Neuronal stem cell (in vitro differentiated cells): ENCODE data around the gene SP1.

Source experiments
- DNase-seq: peaks from one replicate; pipeline ENCODE4 v3.0.0-alpha.2; 2013; ENCODE audit warnings: low spot score
- H2AFZ ChIP-seq: one replicate; pipeline ENCODE4 v1.6.1; 2013; ENCODE audit warnings: mild to moderate bottlenecking, low read length, inconsistent platforms
- H2AK5ac ChIP-seq: 2 replicates; pipeline ENCODE4 v1.6.1; 2013; ENCODE audit warnings: low read depth, mild to moderate bottlenecking, inconsistent platforms, low read length, moderate library complexity, mixed read lengths
- H2BK120ac ChIP-seq: 2 replicates; pipeline ENCODE4 v1.6.1; 2013; ENCODE audit warnings: low read depth, mild to moderate bottlenecking, inconsistent platforms, low read length, moderate library complexity, mixed read lengths
- H2BK12ac ChIP-seq: one replicate; pipeline ENCODE4 v1.6.1; 2013; ENCODE audit warnings: low read length, inconsistent platforms
- H2BK15ac ChIP-seq: 2 replicates; pipeline ENCODE4 v1.6.1; 2013; ENCODE audit warnings: mild to moderate bottlenecking, low read length, inconsistent platforms, mixed read lengths
- H2BK5ac ChIP-seq: one replicate; pipeline ENCODE4 v1.6.1; 2013; ENCODE audit warnings: inconsistent platforms, mild to moderate bottlenecking, low read length, moderate library complexity
- H3K14ac ChIP-seq: one replicate; pipeline ENCODE4 v1.6.1; 2013; ENCODE audit warnings: low read length, inconsistent platforms
- H3K18ac ChIP-seq: 2 replicates; pipeline ENCODE4 v1.6.1; 2013; ENCODE audit warnings: low read length, inconsistent platforms
- H3K23ac ChIP-seq: 2 replicates; pipeline ENCODE4 v1.6.1; 2013; ENCODE audit warnings: low read depth, mild to moderate bottlenecking, mixed read lengths, low read length, inconsistent platforms; ENCODE audit not compliant: poor library complexity
- H3K27ac ChIP-seq: replicated peaks from 3 replicates; pipeline ENCODE4 v1.5.1; 2013; ENCODE audit warnings: low read length, inconsistent platforms
- H3K27me3 ChIP-seq, 3 experiments: 2 replicates each; pipeline ENCODE4 v1.6.1; 2013; ENCODE audit warnings: low read length in 3 of 3, mild to moderate bottlenecking in 2 of 3, inconsistent platforms in 1 of 3, low read depth in 1 of 3, mixed read lengths in 1 of 3, moderate library complexity in 1 of 3; ENCODE audit not compliant: control insufficient read depth in 3 of 3, insufficient read depth in 3 of 3
- H3K36me3 ChIP-seq, 2 donors: replicated peaks in 1 of 2; 2 replicates each; pipeline ENCODE4 v1.6.1; 2013; ENCODE audit warnings: low read length in 2 of 2; ENCODE audit not compliant: control insufficient read depth in 2 of 2, insufficient read depth in 2 of 2
- H3K4ac ChIP-seq: 2 replicates; pipeline ENCODE4 v1.6.1; 2013; ENCODE audit warnings: inconsistent platforms, mild to moderate bottlenecking, low read length, moderate library complexity
- H3K4me1 ChIP-seq, 2 donors: 1 replicate in 1 of 2; 2 replicates in 1 of 2; pipeline ENCODE4 v1.6.1; 2013; ENCODE audit warnings: low read length in 2 of 2, low read depth in 1 of 2; ENCODE audit not compliant: control insufficient read depth in 2 of 2, insufficient read depth in 1 of 2
- H3K4me2 ChIP-seq: one replicate; pipeline ENCODE4 v1.6.1; 2013; ENCODE audit warnings: mild to moderate bottlenecking, low read length, inconsistent platforms; ENCODE audit not compliant: insufficient read depth, poor library complexity, severe bottlenecking
- H3K4me3 ChIP-seq, 2 donors: 2 replicates each; pipeline ENCODE4 v1.5.1; 2013; ENCODE audit warnings: low read length in 2 of 2, mild to moderate bottlenecking in 2 of 2, inconsistent platforms in 1 of 2, moderate library complexity in 1 of 2
- H3K79me1 ChIP-seq: one replicate; pipeline ENCODE4 v1.6.1; 2013; ENCODE audit warnings: low read depth, mild to moderate bottlenecking, inconsistent platforms, low read length, moderate library complexity
- H3K9ac ChIP-seq: one replicate; pipeline ENCODE4 v1.6.1; 2013; ENCODE audit warnings: mild to moderate bottlenecking, low read depth, low read length, inconsistent platforms; ENCODE audit not compliant: poor library complexity
- H3K9me3 ChIP-seq, 2 donors: replicated peaks in 1 of 2; 2 replicates each; pipeline versions ENCODE3 to v1.6.1; 2013; ENCODE audit warnings: low read length in 2 of 2, mild to moderate bottlenecking in 2 of 2, inconsistent platforms in 1 of 2, low read depth in 1 of 2, mixed read lengths in 1 of 2, moderate library complexity in 1 of 2; ENCODE audit not compliant: control insufficient read depth in 2 of 2, insufficient read depth in 1 of 2
- H4K8ac ChIP-seq: one replicate; pipeline ENCODE4 v1.6.1; 2013; ENCODE audit warnings: low read depth, mild to moderate bottlenecking, inconsistent platforms, low read length, moderate library complexity
- H4K91ac ChIP-seq: one replicate; pipeline ENCODE4 v1.6.1; 2013; ENCODE audit warnings: low read length, low read depth, mild to moderate bottlenecking, inconsistent platforms; ENCODE audit not compliant: poor library complexity
- WGBS, 2 donors: extraction: QIAGEN DNeasy Blood & Tissue Kit; methylation state at CpG; one replicate each; pipeline ENCODE4 v1.1.7; 2013; ENCODE audit warnings: missing lambda C conversion rate in 2 of 2, mixed read lengths in 1 of 2; ENCODE audit not compliant: insufficient read length in 2 of 2, insufficient replicate concordance in 1 of 2; ENCODE audit errors: extremely low coverage in 2 of 2; 5-methylcytosine and 5-hydroxymethylcytosine counted together

SP1 gene

DNA sequence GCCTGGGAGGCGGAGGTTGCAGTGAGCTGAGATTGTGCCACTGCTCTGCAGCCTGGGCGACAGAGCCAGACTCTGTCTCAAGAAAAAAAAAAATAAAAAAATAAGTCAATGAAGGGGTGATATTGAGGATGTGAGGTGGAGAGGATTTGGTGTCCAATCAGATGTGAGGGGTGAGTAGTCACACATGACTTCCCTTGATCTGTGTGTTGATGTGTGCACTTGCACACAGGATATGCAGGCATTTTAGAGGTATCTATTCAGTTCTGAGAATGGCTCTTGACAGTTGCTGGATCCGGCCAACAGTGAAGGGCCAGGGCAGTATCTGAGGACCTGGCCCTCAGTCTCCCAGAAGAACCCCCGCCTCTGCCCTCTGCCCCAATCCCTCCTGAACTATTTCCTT lies 36.0 kb upstream of the SP1 start:
- H3K14ac ChIP-seq: no peak overlapping the region
- H2BK12ac ChIP-seq: no peak overlapping the region
- no peak for DNase-seq
- no peak overlapping the region for H2BK15ac ChIP-seq
- no peak overlapping the region for H3K4ac ChIP-seq
- H3K18ac ChIP-seq: no peak overlapping the region
- no peak overlapping the region for H2AK5ac ChIP-seq
- H3K23ac ChIP-seq: no peak overlapping the region
- peaks cover 0 to 59% (median 4%) of the 10 kb centered on the region in 3 experiments for H3K27me3 ChIP-seq
- WGBS, 2 donors: no CpG with 5 or more reads among the region's 4 CpGs
- no peak overlapping the region for H2BK120ac ChIP-seq
- H3K4me1 ChIP-seq: peaks cover 5 to 10% of the 10 kb centered on the region in 2 donors
- H3K4me3 ChIP-seq: no peak overlapping the region
- no peak overlapping the region for H3K27ac ChIP-seq
- no peak overlapping the region for H2BK5ac ChIP-seq
- H3K79me1 ChIP-seq: no peaks in the 10 kb centered on the region
- no peak overlapping the region for H3K4me2 ChIP-seq
- no peak overlapping the region for H4K8ac ChIP-seq
- H3K36me3 ChIP-seq: no peaks in the 10 kb centered on the region
- H3K9ac ChIP-seq: no peak overlapping the region
- no peaks in the 10 kb centered on the region for H3K9me3 ChIP-seq
- H4K91ac ChIP-seq: no peak overlapping the region
- H2AFZ ChIP-seq: peak overlapping the region; percentile 92

DNA sequence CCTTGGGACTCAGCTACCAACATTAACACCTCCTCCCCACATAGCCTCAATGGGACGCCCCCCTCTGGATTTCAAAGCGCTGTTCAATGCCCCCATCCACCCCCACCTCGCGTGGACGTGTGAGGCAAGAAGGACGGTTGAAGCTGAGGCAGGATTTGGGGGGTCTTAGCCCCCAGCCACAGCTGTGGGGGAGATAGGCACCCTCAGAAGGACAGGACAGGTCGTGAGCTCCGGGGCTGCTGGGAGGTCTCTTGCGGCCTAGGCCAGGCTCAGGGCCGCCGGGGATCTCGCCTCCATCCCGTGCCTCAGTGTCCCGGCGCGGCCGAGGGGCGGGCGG lies 35.5 kb upstream of the SP1 start:
- no peak for DNase-seq
- peak overlapping the region; percentile 89 for H2BK15ac ChIP-seq
- no peak overlapping the region for H2BK12ac ChIP-seq
- H3K27me3 ChIP-seq: peaks cover 0 to 56% (median 4%) of the 10 kb centered on the region in 3 experiments
- H3K9ac ChIP-seq: peak overlapping the region; percentile 87
- peak overlapping the region; percentile 93 for H3K18ac ChIP-seq
- no peaks in the 10 kb centered on the region for H3K79me1 ChIP-seq
- peak overlapping the region; percentile 49 for H2BK120ac ChIP-seq
- no peak overlapping the region for H3K4ac ChIP-seq
- no peak overlapping the region for H3K27ac ChIP-seq
- peak overlapping the region; percentile 49 to 74 for H3K4me3 ChIP-seq
- peaks cover 5 to 10% of the 10 kb centered on the region in 2 donors for H3K4me1 ChIP-seq
- no CpG with 5 or more reads among the region's 19 CpGs for WGBS, 2 donors
- peak overlapping the region; percentile 92 for H2AFZ ChIP-seq
- H2AK5ac ChIP-seq: no peak overlapping the region
- H2BK5ac ChIP-seq: no peak overlapping the region
- no peak overlapping the region for H4K91ac ChIP-seq
- no peak overlapping the region for H3K23ac ChIP-seq
- no peaks in the 10 kb centered on the region for H3K36me3 ChIP-seq
- peak overlapping the region; percentile 95 for H4K8ac ChIP-seq
- no peaks in the 10 kb centered on the region for H3K9me3 ChIP-seq
- H3K14ac ChIP-seq: no peak overlapping the region
- H3K4me2 ChIP-seq: peak overlapping the region; percentile 93

DNA sequence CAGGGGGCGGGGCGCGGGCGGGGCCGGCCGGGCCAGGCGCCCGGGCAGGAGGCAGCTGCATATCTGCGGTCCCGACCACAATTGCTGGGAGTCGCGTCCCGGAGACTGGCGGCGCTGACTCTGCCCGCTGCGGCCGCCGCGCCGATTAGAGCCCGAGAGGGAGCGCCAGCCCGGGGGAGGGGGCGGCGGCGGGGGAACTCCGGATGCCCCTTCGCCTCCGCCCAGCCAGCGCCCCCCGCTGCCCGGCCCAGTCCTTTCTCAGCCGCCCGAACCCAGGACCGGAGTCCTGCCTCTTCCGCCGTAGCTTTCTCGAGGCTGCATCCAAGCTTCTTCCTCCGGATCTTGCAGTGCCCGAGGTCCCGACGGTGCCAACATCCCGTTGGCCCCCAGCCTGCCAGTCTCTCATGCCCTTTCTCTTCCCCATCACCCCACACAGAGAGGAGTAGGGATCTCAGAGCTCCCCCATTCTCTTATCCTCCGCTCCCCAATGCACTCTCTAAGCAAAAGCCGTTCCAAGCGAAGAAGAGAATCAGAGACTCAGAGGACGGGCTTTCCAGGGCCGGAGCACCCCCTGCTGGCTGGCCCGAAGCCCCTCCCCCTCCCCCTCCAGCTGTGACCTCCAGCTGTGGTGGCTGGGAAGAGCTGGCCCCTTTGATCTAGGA lies 35.0 kb upstream of the SP1 start:
- no peaks in the 10 kb centered on the region for H3K9me3 ChIP-seq
- no peak overlapping the region for H4K8ac ChIP-seq
- no peak overlapping the region for H4K91ac ChIP-seq
- no peak overlapping the region for H2AK5ac ChIP-seq
- H3K4me2 ChIP-seq: peak overlapping the region; percentile 93
- peak overlapping the region; percentile 87 for H3K9ac ChIP-seq
- no peaks in the 10 kb centered on the region for H3K79me1 ChIP-seq
- H3K27me3 ChIP-seq: peaks cover 0 to 52% (median 4%) of the 10 kb centered on the region in 3 experiments
- peak overlapping the region; percentile 57 for H2BK120ac ChIP-seq
- DNase-seq: peak; percentile 51
- H3K14ac ChIP-seq: no peak overlapping the region
- H3K27ac ChIP-seq: no peak overlapping the region
- no peaks in the 10 kb centered on the region for H3K36me3 ChIP-seq
- no peak overlapping the region for H3K4ac ChIP-seq
- no peak overlapping the region for H2BK12ac ChIP-seq
- H2BK5ac ChIP-seq: no peak overlapping the region
- no CpG with 5 or more reads among the region's 50 CpGs for WGBS, 2 donors
- H3K18ac ChIP-seq: peak overlapping the region; percentile 94
- H2BK15ac ChIP-seq: peak overlapping the region; percentile 89
- peaks cover 5 to 10% of the 10 kb centered on the region in 2 donors for H3K4me1 ChIP-seq
- peak overlapping the region; percentile 49 to 90 for H3K4me3 ChIP-seq
- peak overlapping the region; percentile 50 for H3K23ac ChIP-seq
- H2AFZ ChIP-seq: peak overlapping the region; percentile 92

DNA sequence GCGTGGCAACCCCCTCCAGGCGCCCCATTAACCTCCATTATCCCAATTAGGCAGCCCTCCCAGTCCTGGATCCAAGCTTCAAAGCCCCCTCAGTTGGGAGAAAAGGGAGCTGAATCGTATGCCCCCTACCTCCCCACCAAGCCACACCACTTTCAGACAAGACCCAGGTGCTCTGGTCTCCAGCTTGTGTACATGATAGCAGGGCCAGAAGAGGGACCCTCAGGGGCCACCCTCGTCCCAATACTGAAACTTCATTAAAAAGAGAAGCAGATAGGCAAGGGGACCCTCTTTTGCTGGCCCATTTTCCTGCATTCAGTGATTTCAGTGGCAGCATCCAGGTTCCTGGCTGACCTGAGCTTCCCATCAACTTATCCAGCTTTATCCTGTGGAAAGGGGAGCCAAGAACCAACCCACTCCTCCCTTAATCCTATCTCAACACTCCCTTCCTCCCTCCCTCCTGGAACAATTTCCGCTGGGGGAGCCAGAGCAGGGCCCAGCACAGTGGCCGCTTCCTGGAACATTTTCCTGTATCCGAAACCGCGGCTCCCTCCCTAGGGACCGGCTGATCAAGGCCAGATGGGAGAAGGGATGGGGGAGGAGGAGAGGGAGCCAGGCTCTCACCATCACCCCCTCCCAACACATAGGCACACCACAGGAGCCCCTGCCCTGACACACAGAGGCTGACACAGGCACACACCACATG lies 34.3 kb upstream of the SP1 start:
- Histone ChIP-seq H3K23ac (no peak overlapping the region), H2BK5ac (no peak overlapping the region), H3K4ac (no peak overlapping the region), H3K18ac (no peak overlapping the region), H3K14ac (no peak overlapping the region), H3K4me2 (peak overlapping the region; percentile 32), H2BK120ac (no peak overlapping the region), H2BK15ac (no peak overlapping the region), H3K27me3 (peaks cover 0 to 46% (median 4%) of the 10 kb centered on the region in 3 experiments), H3K27ac (no peak overlapping the region), H3K9me3 (no peaks in the 10 kb centered on the region), H4K91ac (no peak overlapping the region), H3K4me1 (peaks cover 5 to 10% of the 10 kb centered on the region in 2 donors), H3K79me1 (no peaks in the 10 kb centered on the region), H4K8ac (no peak overlapping the region), H2AK5ac (peak overlapping the region; percentile 17), H2BK12ac (no peak overlapping the region), H3K36me3 (no peaks in the 10 kb centered on the region), H3K9ac (no peak overlapping the region), H3K4me3 (peak overlapping the region; percentile 32 to 49), H2AFZ (peak overlapping the region; percentile 92)
- DNase-seq: no peak
- WGBS, 2 donors: no CpG with 5 or more reads among the region's 10 CpGs
